GM13977 (cell line): ENCODE results near the gene PRR22.

Source experiments
- DNase-seq: peaks from one replicate; pipeline ENCODE4 v3.0.0; 2012; ENCODE audit warnings: low spot score
- in situ Hi-C: fragments of 300-500 bp; cut with MboI; formaldehyde crosslinking; loops from one replicate; pipeline ENCODE4 v1.12.0; 2022; ENCODE audit warnings: low sequenced_read_pairs, low pct_unique_long_range_greater_than_20kb, mixed read lengths, inconsistent platforms; ENCODE audit not compliant: unreplicated experiment
- TF ChIP-seq, protein P1 (sequence below): IDR thresholded peaks from 2 replicates; pipeline ENCODE4 v1.5.1; 2012; ENCODE audit warnings: mild to moderate bottlenecking, control low read depth; ENCODE audit not compliant: insufficient read depth; ENCODE audit errors: extremely low read depth, missing control alignments

Gene PRR22

DNA sequence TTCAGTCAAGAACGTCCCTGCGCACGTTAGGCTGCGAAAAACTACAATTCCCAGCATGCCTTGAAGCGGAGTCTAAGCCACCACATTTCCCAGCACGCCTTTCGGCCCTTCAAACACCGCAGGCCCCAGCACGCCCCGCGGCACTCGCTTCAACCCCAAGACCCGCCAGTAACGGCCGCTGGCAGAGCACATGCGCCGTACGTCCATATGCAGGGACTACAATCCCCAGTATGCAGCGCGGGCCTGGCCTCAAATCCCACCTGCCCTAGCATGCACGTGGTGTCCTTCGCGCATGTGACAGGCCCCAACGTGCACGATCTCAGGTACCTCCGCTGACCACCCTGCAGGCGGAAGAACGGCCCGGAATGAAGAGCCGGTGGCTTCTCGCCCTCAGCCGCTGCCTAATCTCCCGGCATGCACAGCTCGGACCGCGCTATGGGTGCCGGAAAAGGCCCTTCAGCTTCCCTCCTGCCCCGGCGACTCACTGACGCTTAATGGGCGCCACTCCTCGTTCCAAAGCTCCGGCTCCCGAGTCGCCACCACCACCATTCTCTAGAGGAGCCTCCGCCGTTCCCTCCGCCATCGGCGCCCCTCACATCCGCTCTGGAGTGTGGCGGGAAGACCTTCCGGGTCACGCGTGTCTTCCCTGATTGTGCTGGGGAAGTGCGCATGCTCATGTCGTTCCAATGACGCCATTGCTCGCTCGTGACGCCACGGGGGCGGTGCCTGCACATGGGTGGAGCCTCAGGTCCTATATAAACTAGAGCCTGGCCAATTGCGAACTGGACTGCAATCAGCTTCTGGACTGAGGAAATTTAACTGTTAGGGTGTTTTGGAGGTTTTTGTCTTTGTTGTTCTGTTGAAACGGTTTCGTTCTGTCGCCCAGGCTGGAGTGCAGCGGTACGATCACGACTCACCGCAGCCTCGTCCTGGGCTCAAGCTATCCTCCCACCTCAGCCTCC is 6.3 kb upstream of the PRR22 start, which contains the start of gene DUS3L:
DUS3L (minus strand) TSS at position 605 of the 962 bp plus-strand sequence; CDS start at position 583, 22 bp downstream.
- in situ Hi-C loops, result no loop called here
- TF ChIP-seq, protein P1, sequence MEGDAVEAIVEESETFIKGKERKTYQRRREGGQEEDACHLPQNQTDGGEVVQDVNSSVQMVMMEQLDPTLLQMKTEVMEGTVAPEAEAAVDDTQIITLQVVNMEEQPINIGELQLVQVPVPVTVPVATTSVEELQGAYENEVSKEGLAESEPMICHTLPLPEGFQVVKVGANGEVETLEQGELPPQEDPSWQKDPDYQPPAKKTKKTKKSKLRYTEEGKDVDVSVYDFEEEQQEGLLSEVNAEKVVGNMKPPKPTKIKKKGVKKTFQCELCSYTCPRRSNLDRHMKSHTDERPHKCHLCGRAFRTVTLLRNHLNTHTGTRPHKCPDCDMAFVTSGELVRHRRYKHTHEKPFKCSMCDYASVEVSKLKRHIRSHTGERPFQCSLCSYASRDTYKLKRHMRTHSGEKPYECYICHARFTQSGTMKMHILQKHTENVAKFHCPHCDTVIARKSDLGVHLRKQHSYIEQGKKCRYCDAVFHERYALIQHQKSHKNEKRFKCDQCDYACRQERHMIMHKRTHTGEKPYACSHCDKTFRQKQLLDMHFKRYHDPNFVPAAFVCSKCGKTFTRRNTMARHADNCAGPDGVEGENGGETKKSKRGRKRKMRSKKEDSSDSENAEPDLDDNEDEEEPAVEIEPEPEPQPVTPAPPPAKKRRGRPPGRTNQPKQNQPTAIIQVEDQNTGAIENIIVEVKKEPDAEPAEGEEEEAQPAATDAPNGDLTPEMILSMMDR, result no peak

DNA sequence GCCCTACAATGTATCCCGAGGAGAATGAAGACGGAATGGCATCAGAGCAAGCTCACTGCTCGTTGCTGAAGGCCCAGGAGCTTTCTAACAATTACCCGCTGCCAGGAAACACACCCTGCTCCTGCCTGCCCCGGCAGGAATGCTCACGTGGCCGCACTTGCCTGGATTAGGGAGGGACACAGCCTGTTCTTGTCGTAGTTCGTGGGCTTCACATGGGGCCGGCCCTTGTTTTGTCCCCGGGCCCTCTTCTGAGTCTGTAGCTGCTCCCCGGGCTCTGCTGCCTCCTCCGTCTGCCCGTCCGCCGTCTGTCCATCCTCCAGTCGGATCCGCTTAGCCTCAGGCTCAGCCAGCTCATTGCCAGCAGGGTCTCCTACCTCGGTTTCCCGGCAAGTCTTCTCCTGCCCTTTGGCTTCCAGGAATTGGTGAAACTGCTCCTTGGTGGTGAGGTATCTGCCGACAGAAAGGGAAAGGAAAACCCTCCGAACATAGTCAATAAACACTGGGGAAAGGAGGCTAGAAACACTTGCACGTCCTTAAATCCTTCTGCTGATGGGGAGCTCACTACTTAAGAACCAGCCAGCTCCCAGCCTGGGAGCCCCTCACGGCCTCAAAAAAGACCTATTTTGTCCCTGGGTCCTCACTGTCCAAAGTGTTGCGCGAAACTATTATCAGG is 5.5 kb upstream of the PRR22 start:
- in situ Hi-C loops, result no loop called here
- no peak for DNase-seq
- TF ChIP-seq, protein P1, result no peak

More for the DNA sequence above, 6.3 kb upstream of the PRR22 start, which contains the start of gene DUS3L:
- peak; percentile 99 for DNase-seq

DNA sequence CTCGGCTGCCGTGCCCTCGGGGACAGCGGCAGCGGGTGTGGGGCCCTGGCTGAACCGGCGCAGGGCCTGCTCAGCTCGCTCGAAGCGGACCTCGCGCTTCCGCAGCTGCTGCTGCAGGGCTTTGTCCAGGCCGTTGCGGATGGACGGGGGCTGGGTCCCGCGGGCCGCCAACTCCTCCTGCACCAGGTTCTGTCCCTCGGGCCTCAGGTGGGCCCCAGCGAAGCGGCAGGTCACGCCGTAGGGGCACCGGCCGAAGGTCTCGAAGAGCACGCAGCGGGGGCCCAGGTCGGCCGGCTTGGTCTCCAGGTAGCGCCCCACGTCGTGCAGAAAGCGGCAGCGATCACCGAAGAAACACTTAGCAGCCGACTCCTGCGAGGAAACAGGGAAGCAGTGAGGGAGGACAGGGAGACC is 4.8 kb upstream of the PRR22 start:
- in situ Hi-C loops, result no loop called here
- TF ChIP-seq, protein P1, result no peak
- DNase-seq, result no peak

DNA sequence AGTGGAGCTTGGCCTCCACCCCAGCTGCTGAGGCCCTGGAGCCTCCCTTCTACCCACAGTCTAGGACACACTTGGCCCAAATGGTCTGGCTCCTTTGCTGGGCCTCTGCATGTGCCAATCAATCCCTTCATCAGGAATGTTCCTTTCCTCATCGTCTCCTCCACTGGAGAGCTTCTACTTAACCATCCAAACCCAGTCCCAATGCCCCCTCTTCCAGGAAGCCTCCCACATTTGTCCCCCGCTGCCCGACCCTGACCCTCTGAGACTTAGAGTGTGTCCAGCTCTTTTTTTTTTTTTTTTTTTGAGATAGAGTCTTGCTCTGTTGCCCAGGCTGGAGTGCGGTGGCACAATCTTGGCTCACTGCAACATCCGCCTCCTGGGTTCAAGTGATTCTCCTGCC is 3.9 kb upstream of the PRR22 start:
- no peak for DNase-seq
- in situ Hi-C loops, result no loop called here
- TF ChIP-seq, protein P1, result no peak

DNA sequence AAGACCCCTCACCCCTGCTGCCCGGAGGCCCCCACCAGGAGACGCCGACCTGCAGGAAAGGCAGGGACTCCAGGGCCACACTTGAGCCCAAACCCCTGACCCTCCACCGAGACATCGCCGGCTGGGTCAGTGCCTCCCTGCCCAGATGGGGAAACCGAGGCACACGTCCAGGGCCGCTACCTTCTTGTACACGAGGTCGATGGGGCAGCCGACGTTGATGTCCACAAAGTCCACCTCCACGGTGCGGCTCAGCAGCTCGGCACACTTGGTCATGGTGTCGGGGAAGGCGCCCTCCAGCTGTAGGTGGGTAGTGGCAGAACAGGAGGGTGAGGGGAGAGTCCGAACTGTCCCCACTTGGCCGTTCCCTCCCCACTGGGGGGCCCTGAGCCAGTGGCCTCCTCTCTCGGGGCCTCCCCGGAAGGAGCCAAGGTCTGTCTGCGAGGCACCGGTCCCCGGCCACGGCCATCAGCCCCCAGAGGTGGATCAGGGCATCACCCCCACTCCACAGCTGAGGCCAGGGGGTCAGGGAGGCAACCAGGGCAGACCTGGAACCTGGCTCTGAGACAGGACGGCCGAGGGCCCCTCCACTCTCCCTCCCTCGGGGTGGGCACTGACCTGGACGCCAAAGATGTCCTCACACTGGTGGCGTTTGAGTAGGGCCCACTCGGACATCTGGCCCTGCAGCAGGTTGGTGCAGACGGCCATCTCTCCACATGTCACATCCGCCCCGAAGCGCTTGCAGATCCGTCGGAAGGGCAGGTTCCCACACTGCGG is 3.0 kb upstream of the PRR22 start:
- TF ChIP-seq, protein P1, result no peak

More for the DNA sequence above, 3.0 kb upstream of the PRR22 start:
- DNase-seq, result no peak
- in situ Hi-C loops, result no loop called here
